HepG2 (cell line): ENCODE data around the gene MYRIP. TPM values are rescaled to one million over a fixed set of nuclear protein-coding genes. Genes with fewer than 3 reads are reported as not detected.

Experiments
- ATAC-seq: fragments of 200-7000 bp; cut with Tn5 transposase; 3 replicates; pipeline ENCODE4 v1.9.1; 2020; ENCODE audit warnings: mild to moderate bottlenecking, moderate library complexity
- BruUV-seq: library from RNA; stranded (reverse); fragments of 400-500 nt; replicated peaks from 2 replicates; lab custom pipeline; 2021; lab: Mats Ljungman, UMichigan
- CTCF ChIA-PET: fragments of 300-600 bp; formaldehyde crosslinking; extraction: SDS; loops from one replicate; lab custom pipeline; 2021; ENCODE audit warnings: low total read pairs, inconsistent platforms, low intra/inter-chr PET ratio; lab: Yijun Ruan, JAX
- POLR2A ChIA-PET: fragments of 350-600 bp; sonication (Branson Sonifier 250); formaldehyde crosslinking; loops from one replicate; lab custom pipeline; 2020; ENCODE audit warnings: antibody characterized with exemption, inconsistent platforms; lab: Yijun Ruan, JAX
- DNase-seq: peaks from one replicate; pipeline ENCODE4 v3.0.0-alpha.2; 2015; ENCODE audit warnings: low spot score
- FAIRE-seq: peaks from 3 replicates; lab custom pipeline; 2011; peaks lifted over from hg19 to GRCh38; lab: Jason Lieb, UNC
- H2AFZ ChIP-seq: one replicate; pipeline ENCODE4 v1.6.1; 2011; ENCODE audit warnings: low read length, inconsistent platforms
- H3K27ac ChIP-seq: fragments of 300-600 bp; 3 replicates; pipeline ENCODE4 v1.8.0; 2011; ENCODE audit warnings: mixed run types, mild to moderate bottlenecking, mixed read lengths, low read length, inconsistent platforms; ENCODE audit not compliant: insufficient read depth; ENCODE audit errors: extremely low read length
- H3K27me3 ChIP-seq, 2 experiments: fragments of 200-600 bp in 1 of 2; 2 replicates in 1 of 2; 3 replicates in 1 of 2; pipeline versions ENCODE4 v1.6.0 to v1.8.0; 2011; ENCODE audit warnings: low read length in 2 of 2, mild to moderate bottlenecking in 2 of 2, moderate library complexity in 2 of 2, inconsistent platforms in 1 of 2; ENCODE audit not compliant: insufficient read depth in 2 of 2, control insufficient read depth in 1 of 2
- H3K36me3 ChIP-seq, 2 experiments: fragments of 200-600 bp in 1 of 2; replicated peaks in 1 of 2; 2 replicates in 1 of 2; 3 replicates in 1 of 2; pipeline versions ENCODE4 v1.5.1 to v1.8.0; 2011; ENCODE audit warnings: low read length in 2 of 2, inconsistent platforms in 1 of 2; ENCODE audit not compliant: insufficient read depth in 2 of 2, control insufficient read depth in 1 of 2
- H3K4me1 ChIP-seq: 2 replicates; pipeline ENCODE4 v1.5.1; 2012; ENCODE audit warnings: low read length, inconsistent platforms; ENCODE audit not compliant: insufficient read depth
- H3K4me2 ChIP-seq: 2 replicates; pipeline ENCODE4 v1.6.0; 2011; ENCODE audit warnings: low read depth, low read length, inconsistent platforms
- H3K4me3 ChIP-seq, 3 experiments: fragments of 200-600 bp in 1 of 3; sonication (generic), shearing (Covaris generic) in 1 of 3; replicated peaks in 1 of 3; 2 replicates each; pipeline ENCODE4 v1.5.1; 2011 to 2016; ENCODE audit warnings: low read length in 3 of 3, inconsistent platforms in 2 of 3, low read depth in 2 of 3, mild to moderate bottlenecking in 2 of 3, control low read depth in 1 of 3, mixed read lengths in 1 of 3; ENCODE audit not compliant: insufficient read depth in 1 of 3
- H3K79me2 ChIP-seq: one replicate; pipeline ENCODE4 v1.6.1; 2011; ENCODE audit warnings: low read length, inconsistent platforms; ENCODE audit not compliant: insufficient read depth
- H3K9ac ChIP-seq: 2 replicates; pipeline ENCODE4 v1.6.0; 2011; ENCODE audit warnings: mild to moderate bottlenecking, low read depth, low read length, inconsistent platforms; ENCODE audit not compliant: insufficient read depth
- H3K9me3 ChIP-seq: 2 replicates; pipeline ENCODE4 v1.5.1; 2012; ENCODE audit warnings: mild to moderate bottlenecking, low read length
- H4K20me1 ChIP-seq: 2 replicates; pipeline ENCODE4 v1.6.0; 2011; ENCODE audit warnings: inconsistent platforms, mild to moderate bottlenecking, low read length, moderate library complexity; ENCODE audit not compliant: insufficient read depth
- AHDC1 ChIP-seq: sonication (generic); formaldehyde crosslinking; IDR thresholded peaks from 2 replicates; pipeline ENCODE4 v1.5.1; 2020; ENCODE audit warnings: mild to moderate bottlenecking, missing genetic modification reagents, borderline replicate concordance
- ATF2 ChIP-seq: sonication (generic); formaldehyde crosslinking; IDR thresholded peaks from 2 replicates; pipeline ENCODE4 v1.4.0; 2020; ENCODE audit warnings: missing genetic modification reagents
- CHCHD3 ChIP-seq: sonication (generic); formaldehyde crosslinking; IDR thresholded peaks from 2 replicates; pipeline ENCODE4 v1.8.0; 2022; ENCODE audit warnings: mild to moderate bottlenecking, missing genetic modification reagents, moderate library complexity
- NFAT5 ChIP-seq: sonication (generic); formaldehyde crosslinking; IDR thresholded peaks from 2 replicates; pipeline ENCODE4 v1.4.0; 2020; ENCODE audit warnings: missing genetic modification reagents
- YEATS4 ChIP-seq: sonication (generic); formaldehyde crosslinking; IDR thresholded peaks from 2 replicates; pipeline ENCODE4 v1.4.0; 2020; ENCODE audit warnings: missing genetic modification reagents, borderline replicate concordance
- ZNF282 ChIP-seq: fragments of 450-650 bp; IDR thresholded peaks from 2 replicates; pipeline ENCODE4 v1.6.1; 2018; ENCODE audit not compliant: partially characterized antibody
- ZNF768 ChIP-seq: sonication (generic); formaldehyde crosslinking; IDR thresholded peaks from 2 replicates; pipeline ENCODE4 v1.4.0; 2020; ENCODE audit warnings: missing genetic modification reagents
- WGBS: methylation state at CpG from one replicate; pipeline ENCODE4 v1.1.6; 2017; ENCODE audit warnings: low lambda C conversion rate; 5-methylcytosine and 5-hydroxymethylcytosine counted together
- in situ Hi-C: cut with HindIII; loops from 2 replicates; pipeline ENCODE4 v1.10.0; 2017; ENCODE audit warnings: low pct_unique_long_range_greater_than_20kb; ENCODE audit not compliant: extremely low pct_ligation_motif_present
- intact Hi-C: fragments of 100-400 bp; cut with micrococcal nuclease; formaldehyde crosslinking; loops from one replicate; pipeline ENCODE4 v1.10.0; 2022; ENCODE audit not compliant: unreplicated experiment
- polyA plus RNA-seq, 8 experiments: library from polyadenylated mRNA; depleted of rRNA in 3 of 8; stranded (reverse) in 7 of 8; unstranded in 1 of 8; fragments of >200 nt; fragmentation: Illumina TruSeq in 4 of 8; extraction: Trizol in 4 of 8; gene quantifications; 2 replicates each; pipeline versions ENCODE4 v1.2.1 to v1.2.3, GENCODE V29; 2011 to 2016; ENCODE audit warnings: low read depth in 4 of 8, missing spikeins in 1 of 8, mixed read lengths in 1 of 8; ENCODE audit not compliant: insufficient read depth in 1 of 8
- total RNA-seq, 5 experiments: library from RNA; depleted of rRNA; stranded (reverse); fragments of >200 nt; fragmentation: Illumina TruSeq; extraction: Trizol; gene quantifications; 2 replicates each; pipeline ENCODE4 v1.2.3, GENCODE V29; 2016; ENCODE audit warnings: low read depth in 1 of 5

MYRIP gene
- total and polyA plus RNA-seq, 2 of the 13 experiments (the other 11 are each of a cell fraction or from before 2014, with no cell fraction given): 0.64 to 0.84 TPM

- TF ChIP-seq AHDC1 (CRISPR knock-in tag) (no peak), ZNF282 (no peak)
Observed at GRCh38 chr3:40169983-40170382, 360.6 kb downstream of the MYRIP start (continued).

- H3K4me1 ChIP-seq: no peaks in the 10 kb centered on the region
- ChIA-PET POLR2A (no interaction called here), CTCF (no interaction called here)
- 0 out of 5 replicates have a peak, but pooled peaks cover 0 to 1% of the 10 kb centered on the region in 2 experiments for H3K27me3 ChIP-seq
- BruUV-seq: no TSS peak
- FAIRE-seq: no peak
- no peak overlapping the region for H3K4me3 ChIP-seq
- no peaks in the 10 kb centered on the region for H3K36me3 ChIP-seq
- intact Hi-C loops: loop anchor here (10.0 kb wide), 1 partner anchor 356 kb away; no protein-coding TSS in a partner anchor
- no peaks in the 10 kb centered on the region for H3K79me2 ChIP-seq
- no peak overlapping the region for H2AFZ ChIP-seq
- no peak overlapping the region for H3K27ac ChIP-seq
- DNase-seq: no peak
- no peak for ATAC-seq
- H4K20me1 ChIP-seq: no peaks in the 10 kb centered on the region; the same call in 1 of the 2 replicates
- no peaks in the 10 kb centered on the region for H3K9me3 ChIP-seq
- in situ Hi-C loops: no loop called here
- H3K9ac ChIP-seq: no peak overlapping the region
- 67% methylated on average over 1 of the region's 1 CpG for WGBS
- no peak overlapping the region for H3K4me2 ChIP-seq
- TF ChIP-seq NFAT5 (CRISPR knock-in tag) (no peak), CHCHD3 (CRISPR knock-in tag) (no peak), YEATS4 (CRISPR knock-in tag) (no peak), ATF2 (CRISPR knock-in tag) (no peak), ZNF768 (CRISPR knock-in tag) (no peak)
Observed at GRCh38 chr3:40170395-40170794, 361.0 kb downstream of the MYRIP start.
